HepG2 (cell line): ENCODE measurements around the gene MOK. TPM values are rescaled to one million over a fixed set of nuclear protein-coding genes. Genes with fewer than 3 reads are reported as not detected.

Experiments used
- ATAC-seq: fragments of 200-7000 bp; cut with Tn5 transposase; 3 replicates; pipeline ENCODE4 v1.9.1; 2020; ENCODE audit warnings: mild to moderate bottlenecking, moderate library complexity
- BruUV-seq: library from RNA; stranded (reverse); fragments of 400-500 nt; replicated peaks from 2 replicates; lab custom pipeline; 2021; lab: Mats Ljungman, UMichigan
- CTCF ChIA-PET: fragments of 300-600 bp; formaldehyde crosslinking; extraction: SDS; loops from one replicate; lab custom pipeline; 2021; ENCODE audit warnings: low total read pairs, inconsistent platforms, low intra/inter-chr PET ratio; lab: Yijun Ruan, JAX
- POLR2A ChIA-PET: fragments of 350-600 bp; sonication (Branson Sonifier 250); formaldehyde crosslinking; loops from one replicate; lab custom pipeline; 2020; ENCODE audit warnings: antibody characterized with exemption, inconsistent platforms; lab: Yijun Ruan, JAX
- DNase-seq: peaks from one replicate; pipeline ENCODE4 v3.0.0-alpha.2; 2015; ENCODE audit warnings: low spot score
- FAIRE-seq: peaks from 3 replicates; lab custom pipeline; 2011; peaks lifted over from hg19 to GRCh38; lab: Jason Lieb, UNC
- H2AFZ ChIP-seq: one replicate; pipeline ENCODE4 v1.6.1; 2011; ENCODE audit warnings: low read length, inconsistent platforms
- H3K27ac ChIP-seq: fragments of 300-600 bp; 3 replicates; pipeline ENCODE4 v1.8.0; 2011; ENCODE audit warnings: mixed run types, mild to moderate bottlenecking, mixed read lengths, low read length, inconsistent platforms; ENCODE audit not compliant: insufficient read depth; ENCODE audit errors: extremely low read length
- H3K27me3 ChIP-seq, 2 experiments: fragments of 200-600 bp in 1 of 2; 2 replicates in 1 of 2; 3 replicates in 1 of 2; pipeline versions ENCODE4 v1.6.0 to v1.8.0; 2011; ENCODE audit warnings: low read length in 2 of 2, mild to moderate bottlenecking in 2 of 2, moderate library complexity in 2 of 2, inconsistent platforms in 1 of 2; ENCODE audit not compliant: insufficient read depth in 2 of 2, control insufficient read depth in 1 of 2
- H3K36me3 ChIP-seq, 2 experiments: fragments of 200-600 bp in 1 of 2; replicated peaks in 1 of 2; 2 replicates in 1 of 2; 3 replicates in 1 of 2; pipeline versions ENCODE4 v1.5.1 to v1.8.0; 2011; ENCODE audit warnings: low read length in 2 of 2, inconsistent platforms in 1 of 2; ENCODE audit not compliant: insufficient read depth in 2 of 2, control insufficient read depth in 1 of 2
- H3K4me1 ChIP-seq: 2 replicates; pipeline ENCODE4 v1.5.1; 2012; ENCODE audit warnings: low read length, inconsistent platforms; ENCODE audit not compliant: insufficient read depth
- H3K4me2 ChIP-seq: 2 replicates; pipeline ENCODE4 v1.6.0; 2011; ENCODE audit warnings: low read depth, low read length, inconsistent platforms
- H3K4me3 ChIP-seq, 3 experiments: fragments of 200-600 bp in 1 of 3; sonication (generic), shearing (Covaris generic) in 1 of 3; replicated peaks in 1 of 3; 2 replicates each; pipeline ENCODE4 v1.5.1; 2011 to 2016; ENCODE audit warnings: low read length in 3 of 3, inconsistent platforms in 2 of 3, low read depth in 2 of 3, mild to moderate bottlenecking in 2 of 3, control low read depth in 1 of 3, mixed read lengths in 1 of 3; ENCODE audit not compliant: insufficient read depth in 1 of 3
- H3K79me2 ChIP-seq: one replicate; pipeline ENCODE4 v1.6.1; 2011; ENCODE audit warnings: low read length, inconsistent platforms; ENCODE audit not compliant: insufficient read depth
- H3K9ac ChIP-seq: 2 replicates; pipeline ENCODE4 v1.6.0; 2011; ENCODE audit warnings: mild to moderate bottlenecking, low read depth, low read length, inconsistent platforms; ENCODE audit not compliant: insufficient read depth
- H3K9me3 ChIP-seq: 2 replicates; pipeline ENCODE4 v1.5.1; 2012; ENCODE audit warnings: mild to moderate bottlenecking, low read length
- H4K20me1 ChIP-seq: 2 replicates; pipeline ENCODE4 v1.6.0; 2011; ENCODE audit warnings: inconsistent platforms, mild to moderate bottlenecking, low read length, moderate library complexity; ENCODE audit not compliant: insufficient read depth
- EHMT2 ChIP-seq: fragments of 200-600 bp; sonication (generic); IDR thresholded peaks from 2 replicates; pipeline ENCODE4 v1.7.0; 2017; ENCODE audit warnings: antibody characterized with exemption, low read depth, low read length, borderline replicate concordance
- KDM1A ChIP-seq: IDR thresholded peaks from 2 replicates; pipeline ENCODE4 v1.6.1; 2016; ENCODE audit warnings: missing compliant biosample characterization
- NRL ChIP-seq: sonication (generic); formaldehyde crosslinking; IDR thresholded peaks from 2 replicates; pipeline ENCODE4 v1.5.0; 2020; ENCODE audit warnings: missing genetic modification reagents, mild to moderate bottlenecking, moderate library complexity, borderline replicate concordance
- TMF1 ChIP-seq: sonication (generic); formaldehyde crosslinking; IDR thresholded peaks from 2 replicates; pipeline ENCODE4 v1.8.1; 2022; ENCODE audit warnings: low read depth, missing genetic modification reagents
- ZNF451 ChIP-seq: sonication (generic); formaldehyde crosslinking; IDR thresholded peaks from 2 replicates; pipeline ENCODE4 v1.5.0; 2020; ENCODE audit warnings: mild to moderate bottlenecking, missing genetic modification reagents
- ZNF589 ChIP-seq: sonication (generic); formaldehyde crosslinking; conservative IDR thresholded peaks from 2 replicates; pipeline ENCODE4 v1.8.0; 2022; ENCODE audit warnings: mild to moderate bottlenecking, moderate library complexity, missing genetic modification reagents
- WGBS: methylation state at CpG from one replicate; pipeline ENCODE4 v1.1.6; 2017; ENCODE audit warnings: low lambda C conversion rate; 5-methylcytosine and 5-hydroxymethylcytosine counted together
- in situ Hi-C: cut with HindIII; loops from 2 replicates; pipeline ENCODE4 v1.10.0; 2017; ENCODE audit warnings: low pct_unique_long_range_greater_than_20kb; ENCODE audit not compliant: extremely low pct_ligation_motif_present
- intact Hi-C: fragments of 100-400 bp; cut with micrococcal nuclease; formaldehyde crosslinking; loops from one replicate; pipeline ENCODE4 v1.10.0; 2022; ENCODE audit not compliant: unreplicated experiment
- polyA plus RNA-seq, 8 experiments: library from polyadenylated mRNA; depleted of rRNA in 3 of 8; stranded (reverse) in 7 of 8; unstranded in 1 of 8; fragments of >200 nt; fragmentation: Illumina TruSeq in 4 of 8; extraction: Trizol in 4 of 8; gene quantifications; 2 replicates each; pipeline versions ENCODE4 v1.2.1 to v1.2.3, GENCODE V29; 2011 to 2016; ENCODE audit warnings: low read depth in 4 of 8, missing spikeins in 1 of 8, mixed read lengths in 1 of 8; ENCODE audit not compliant: insufficient read depth in 1 of 8
- total RNA-seq, 5 experiments: library from RNA; depleted of rRNA; stranded (reverse); fragments of >200 nt; fragmentation: Illumina TruSeq; extraction: Trizol; gene quantifications; 2 replicates each; pipeline ENCODE4 v1.2.3, GENCODE V29; 2016; ENCODE audit warnings: low read depth in 1 of 5
- TF ChIP-seq, protein P1 (sequence below): sonication (generic); formaldehyde crosslinking; IDR thresholded peaks from 2 replicates; pipeline ENCODE4 v1.5.0; 2020; ENCODE audit warnings: mild to moderate bottlenecking, missing genetic modification reagents, borderline replicate concordance
- TF ChIP-seq, protein P2 (sequence below): sonication (generic); formaldehyde crosslinking; IDR thresholded peaks from 2 replicates; pipeline ENCODE4 v1.4.0; 2020; ENCODE audit warnings: missing genetic modification reagents

The MOK gene
- total and polyA plus RNA-seq, 2 of the 13 experiments (the other 11 are each of a cell fraction or from before 2014, with no cell fraction given) = 15.3 to 16.9 TPM

DNA sequence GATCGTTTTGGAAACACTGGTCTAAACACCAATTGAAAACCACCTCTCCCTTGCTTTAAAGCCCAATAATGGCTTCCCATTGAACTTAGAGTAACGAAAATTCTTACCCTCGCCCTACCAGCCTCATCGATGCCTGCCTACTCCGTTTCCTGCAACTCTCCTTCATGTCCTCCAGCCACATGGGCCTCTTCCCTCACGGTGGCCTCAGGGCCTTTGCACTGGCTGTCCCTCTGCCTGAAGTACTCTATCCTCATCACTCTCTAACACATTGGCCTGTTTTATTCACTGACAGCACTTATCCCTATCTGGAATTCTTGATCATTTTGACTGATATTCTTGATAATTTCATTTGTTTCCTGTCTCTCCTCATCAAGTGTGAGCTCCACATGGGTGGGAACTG, 46.8 kb downstream of the MOK start:
- no peak overlapping the region for H2AFZ ChIP-seq
- POLR2A ChIA-PET = no interaction called here

More for the DNA sequence above, 46.8 kb downstream of the MOK start:
- CTCF ChIA-PET = no interaction called here
- no peaks in the 10 kb centered on the region for H3K36me3 ChIP-seq
- no peak overlapping the region for H3K27ac ChIP-seq
- ATAC-seq (no peak), DNase-seq (no peak), FAIRE-seq (no peak)
- no peak overlapping the region for H3K4me2 ChIP-seq
- in situ Hi-C loops = no loop called here
- no peaks in the 10 kb centered on the region for H3K79me2 ChIP-seq
- intact Hi-C loops = no loop called here
- no peaks in the 10 kb centered on the region for H4K20me1 ChIP-seq
- no peaks in the 10 kb centered on the region for H3K9me3 ChIP-seq
- H3K9ac ChIP-seq = no peak overlapping the region
- H3K4me3 ChIP-seq = no peak overlapping the region
- no TSS peak for BruUV-seq
- WGBS = 76% methylated on average over 6 of the region's 6 CpGs
- H3K4me1 ChIP-seq = peaks cover 18% of the 10 kb centered on the region
- no peaks in the 10 kb centered on the region for H3K27me3 ChIP-seq
- TF ChIP-seq, protein P1, sequence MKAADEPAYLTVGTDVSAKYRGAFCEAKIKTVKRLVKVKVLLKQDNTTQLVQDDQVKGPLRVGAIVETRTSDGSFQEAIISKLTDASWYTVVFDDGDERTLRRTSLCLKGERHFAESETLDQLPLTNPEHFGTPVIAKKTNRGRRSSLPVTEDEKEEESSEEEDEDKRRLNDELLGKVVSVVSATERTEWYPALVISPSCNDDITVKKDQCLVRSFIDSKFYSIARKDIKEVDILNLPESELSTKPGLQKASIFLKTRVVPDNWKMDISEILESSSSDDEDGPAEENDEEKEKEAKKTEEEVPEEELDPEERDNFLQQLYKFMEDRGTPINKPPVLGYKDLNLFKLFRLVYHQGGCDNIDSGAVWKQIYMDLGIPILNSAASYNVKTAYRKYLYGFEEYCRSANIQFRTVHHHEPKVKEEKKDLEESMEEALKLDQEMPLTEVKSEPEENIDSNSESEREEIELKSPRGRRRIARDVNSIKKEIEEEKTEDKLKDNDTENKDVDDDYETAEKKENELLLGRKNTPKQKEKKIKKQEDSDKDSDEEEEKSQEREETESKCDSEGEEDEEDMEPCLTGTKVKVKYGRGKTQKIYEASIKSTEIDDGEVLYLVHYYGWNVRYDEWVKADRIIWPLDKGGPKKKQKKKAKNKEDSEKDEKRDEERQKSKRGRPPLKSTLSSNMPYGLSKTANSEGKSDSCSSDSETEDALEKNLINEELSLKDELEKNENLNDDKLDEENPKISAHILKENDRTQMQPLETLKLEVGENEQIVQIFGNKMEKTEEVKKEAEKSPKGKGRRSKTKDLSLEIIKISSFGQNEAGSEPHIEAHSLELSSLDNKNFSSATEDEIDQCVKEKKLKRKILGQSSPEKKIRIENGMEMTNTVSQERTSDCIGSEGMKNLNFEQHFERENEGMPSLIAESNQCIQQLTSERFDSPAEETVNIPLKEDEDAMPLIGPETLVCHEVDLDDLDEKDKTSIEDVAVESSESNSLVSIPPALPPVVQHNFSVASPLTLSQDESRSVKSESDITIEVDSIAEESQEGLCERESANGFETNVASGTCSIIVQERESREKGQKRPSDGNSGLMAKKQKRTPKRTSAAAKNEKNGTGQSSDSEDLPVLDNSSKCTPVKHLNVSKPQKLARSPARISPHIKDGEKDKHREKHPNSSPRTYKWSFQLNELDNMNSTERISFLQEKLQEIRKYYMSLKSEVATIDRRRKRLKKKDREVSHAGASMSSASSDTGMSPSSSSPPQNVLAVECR (CRISPR knock-in tag) = no peak
- TF ChIP-seq TMF1 (CRISPR knock-in tag) (no peak), EHMT2 (no peak), NRL (CRISPR knock-in tag) (no peak), ZNF589 (CRISPR knock-in tag) (no peak), ZNF451 (CRISPR knock-in tag) (no peak), KDM1A (CRISPR knock-in tag) (no peak)
- TF ChIP-seq, protein P2, sequence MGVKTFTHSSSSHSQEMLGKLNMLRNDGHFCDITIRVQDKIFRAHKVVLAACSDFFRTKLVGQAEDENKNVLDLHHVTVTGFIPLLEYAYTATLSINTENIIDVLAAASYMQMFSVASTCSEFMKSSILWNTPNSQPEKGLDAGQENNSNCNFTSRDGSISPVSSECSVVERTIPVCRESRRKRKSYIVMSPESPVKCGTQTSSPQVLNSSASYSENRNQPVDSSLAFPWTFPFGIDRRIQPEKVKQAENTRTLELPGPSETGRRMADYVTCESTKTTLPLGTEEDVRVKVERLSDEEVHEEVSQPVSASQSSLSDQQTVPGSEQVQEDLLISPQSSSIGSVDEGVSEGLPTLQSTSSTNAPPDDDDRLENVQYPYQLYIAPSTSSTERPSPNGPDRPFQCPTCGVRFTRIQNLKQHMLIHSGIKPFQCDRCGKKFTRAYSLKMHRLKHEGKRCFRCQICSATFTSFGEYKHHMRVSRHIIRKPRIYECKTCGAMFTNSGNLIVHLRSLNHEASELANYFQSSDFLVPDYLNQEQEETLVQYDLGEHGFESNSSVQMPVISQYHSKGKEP (CRISPR knock-in tag) = no peak
